ENCODE measurements around the gene SGCD. TPM values are rescaled to one million over a fixed set of nuclear protein-coding genes. Genes with fewer than 3 reads are reported as not detected.

The SGCD gene
- polyA plus RNA-seq, 1 experiment: 25.2 TPM

DNA sequence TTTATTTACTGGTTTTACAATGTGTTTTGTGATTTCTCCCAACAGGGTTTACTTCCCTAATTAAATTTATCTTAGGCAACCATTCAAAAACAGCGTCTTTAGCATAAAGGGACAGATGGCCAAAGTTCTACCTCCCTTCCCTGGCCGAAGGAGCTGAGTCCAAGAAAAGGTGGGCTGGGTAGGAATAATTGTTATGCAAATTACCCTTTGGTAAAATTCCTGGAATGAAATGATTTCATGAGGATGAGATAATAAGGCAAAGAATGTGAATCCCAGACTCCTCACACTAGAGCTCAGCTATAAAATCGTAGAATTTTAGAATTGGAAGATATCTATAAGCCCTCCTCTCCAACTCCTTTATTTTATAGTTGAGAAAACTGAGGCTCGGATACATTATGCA is 119.6 kb downstream of the SGCD start:
- DNase-seq (ENCODE audit: low read depth, low spot score): no peak
- no peak overlapping the region for H3K4me3 ChIP-seq (ENCODE audit: low read depth, low read length)
- ChIA-PET POLR2A (interaction anchor here (0.6 kb wide), 1 partner anchor 1723 kb away, joined by 4 read pairs; no protein-coding TSS in a partner anchor), CTCF (no interaction called here)
- H3K27ac ChIP-seq (ENCODE audit: low read depth, low read length): no peak overlapping the region
- H3K9me3 ChIP-seq (ENCODE audit: control insufficient read depth, insufficient read depth, low read length): no peaks in the 10 kb centered on the region
- TF ChIP-seq, protein P1, sequence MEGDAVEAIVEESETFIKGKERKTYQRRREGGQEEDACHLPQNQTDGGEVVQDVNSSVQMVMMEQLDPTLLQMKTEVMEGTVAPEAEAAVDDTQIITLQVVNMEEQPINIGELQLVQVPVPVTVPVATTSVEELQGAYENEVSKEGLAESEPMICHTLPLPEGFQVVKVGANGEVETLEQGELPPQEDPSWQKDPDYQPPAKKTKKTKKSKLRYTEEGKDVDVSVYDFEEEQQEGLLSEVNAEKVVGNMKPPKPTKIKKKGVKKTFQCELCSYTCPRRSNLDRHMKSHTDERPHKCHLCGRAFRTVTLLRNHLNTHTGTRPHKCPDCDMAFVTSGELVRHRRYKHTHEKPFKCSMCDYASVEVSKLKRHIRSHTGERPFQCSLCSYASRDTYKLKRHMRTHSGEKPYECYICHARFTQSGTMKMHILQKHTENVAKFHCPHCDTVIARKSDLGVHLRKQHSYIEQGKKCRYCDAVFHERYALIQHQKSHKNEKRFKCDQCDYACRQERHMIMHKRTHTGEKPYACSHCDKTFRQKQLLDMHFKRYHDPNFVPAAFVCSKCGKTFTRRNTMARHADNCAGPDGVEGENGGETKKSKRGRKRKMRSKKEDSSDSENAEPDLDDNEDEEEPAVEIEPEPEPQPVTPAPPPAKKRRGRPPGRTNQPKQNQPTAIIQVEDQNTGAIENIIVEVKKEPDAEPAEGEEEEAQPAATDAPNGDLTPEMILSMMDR (IDR thresholded peaks at IDR 0.05; ENCODE audit: low read depth, low read length): no peak
- no peaks in the 10 kb centered on the region for H3K27me3 ChIP-seq (ENCODE audit: control insufficient read depth, insufficient read depth, low read length)

DNA sequence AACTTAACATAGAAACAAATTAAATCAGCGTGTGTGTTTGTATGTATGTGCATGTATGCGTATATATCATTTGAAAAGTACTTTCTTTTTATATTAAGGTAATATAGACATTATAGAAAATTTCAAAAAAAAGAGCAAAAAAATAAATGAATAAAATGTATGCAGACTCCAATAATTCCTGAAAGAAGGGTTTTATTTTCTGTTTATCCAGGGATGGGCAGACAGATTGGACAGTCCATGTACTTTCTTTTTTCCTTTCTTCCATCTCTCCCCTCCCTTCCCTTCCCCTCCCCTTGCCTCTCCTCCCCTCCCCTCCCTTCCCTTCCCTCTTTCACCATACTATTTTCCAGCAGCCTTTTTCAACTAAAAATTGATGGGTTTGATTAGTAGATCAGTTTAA is 123.8 kb downstream of the SGCD start:
- no peak overlapping the region for H3K4me3 ChIP-seq (ENCODE audit: low read depth, low read length)
- no peaks in the 10 kb centered on the region for H3K9me3 ChIP-seq (ENCODE audit: control insufficient read depth, insufficient read depth, low read length)
- H3K27me3 ChIP-seq (ENCODE audit: control insufficient read depth, insufficient read depth, low read length): no peaks in the 10 kb centered on the region
- POLR2A ChIA-PET: no interaction called here
- TF ChIP-seq, protein P1 (IDR thresholded peaks at IDR 0.05; ENCODE audit: low read depth, low read length): no peak
- CTCF ChIA-PET: no interaction called here
- DNase-seq (ENCODE audit: low read depth, low spot score): no peak
- no peak overlapping the region for H3K27ac ChIP-seq (ENCODE audit: low read depth, low read length)

- no peaks in the 10 kb centered on the region for H3K27me3 ChIP-seq (ENCODE audit: control insufficient read depth, insufficient read depth, low read length)
- H3K9me3 ChIP-seq (ENCODE audit: control insufficient read depth, insufficient read depth, low read length): no peaks in the 10 kb centered on the region
- no peak for DNase-seq (ENCODE audit: low read depth, low spot score)
- H3K27ac ChIP-seq (ENCODE audit: low read depth, low read length): no peak overlapping the region
- H3K4me3 ChIP-seq (ENCODE audit: low read depth, low read length): no peak overlapping the region
- POLR2A ChIA-PET: no interaction called here
- CTCF ChIA-PET: no interaction called here
- TF ChIP-seq, protein P1 (IDR thresholded peaks at IDR 0.05; ENCODE audit: low read depth, low read length): no peak
These were observed 124.5 kb downstream of the SGCD start for GRCh38 chr5:156451505-156451904.

GRCh38 chr5:156456857-156457256 is 129.9 kb downstream of the SGCD start:
- no peak overlapping the region for H3K4me3 ChIP-seq (ENCODE audit: low read depth, low read length)
- TF ChIP-seq, protein P1 (IDR thresholded peaks at IDR 0.05; ENCODE audit: low read depth, low read length): no peak
- no peaks in the 10 kb centered on the region for H3K9me3 ChIP-seq (ENCODE audit: control insufficient read depth, insufficient read depth, low read length)
- POLR2A ChIA-PET: no interaction called here
- H3K27ac ChIP-seq (ENCODE audit: low read depth, low read length): no peak overlapping the region
- no peaks in the 10 kb centered on the region for H3K27me3 ChIP-seq (ENCODE audit: control insufficient read depth, insufficient read depth, low read length)
- no peak for DNase-seq (ENCODE audit: low read depth, low spot score)
- CTCF ChIA-PET: no interaction called here

GRCh38 chr5:156459812-156460385 is 132.9 kb downstream of the SGCD start:
- H3K4me3 ChIP-seq (ENCODE audit: low read depth, low read length): no peak overlapping the region
- no peak overlapping the region for H3K27ac ChIP-seq (ENCODE audit: low read depth, low read length)
- no peaks in the 10 kb centered on the region; the same call in 1 of the 2 replicates for H3K9me3 ChIP-seq (ENCODE audit: control insufficient read depth, insufficient read depth, low read length)
- H3K27me3 ChIP-seq (ENCODE audit: control insufficient read depth, insufficient read depth, low read length): no peaks in the 10 kb centered on the region
- DNase-seq (ENCODE audit: low read depth, low spot score): no peak
- ChIA-PET POLR2A (no interaction called here), CTCF (no interaction called here)
- TF ChIP-seq, protein P1 (IDR thresholded peaks at IDR 0.05; ENCODE audit: low read depth, low read length): no peak
